IPS-NIHi7 (cell line): ENCODE measurements around the gene KCNA2.

Experiments used
- DNase-seq: peaks from one replicate; pipeline ENCODE4 v3.0.0; 2012; ENCODE audit warnings: mixed read lengths; ENCODE audit errors: extremely low spot score

Gene KCNA2

GRCh38 chr1:110605901-110606656 is at the start of gene KCNA2:
Gene KCNA2, minus strand, starts transcription at chr1:110606358. Its CDS starts 1,576 bp downstream, at chr1:110604782.
- DNase-seq: peak; percentile 88

- no peak for DNase-seq
These were observed 44.5 kb upstream of the KCNA2 start for GRCh38 chr1:110650609-110651008.

- no peak for DNase-seq
These were observed 42.3 kb upstream of the KCNA2 start for GRCh38 chr1:110648417-110648816.

- no peak for DNase-seq
These were observed 41.2 kb upstream of the KCNA2 start for GRCh38 chr1:110647254-110647891.

GRCh38 chr1:110645821-110646735 is 39.9 kb upstream of the KCNA2 start:
- DNase-seq: no peak

- DNase-seq: no peak
These were observed 39.1 kb upstream of the KCNA2 start for GRCh38 chr1:110645211-110645610.

GRCh38 chr1:110643879-110644472 is 37.8 kb upstream of the KCNA2 start:
- no peak for DNase-seq

GRCh38 chr1:110639724-110640386 is 33.7 kb upstream of the KCNA2 start:
- no peak for DNase-seq

- no peak for DNase-seq
These were observed 32.4 kb upstream of the KCNA2 start for GRCh38 chr1:110638556-110638955.

GRCh38 chr1:110638058-110638457 is 31.9 kb upstream of the KCNA2 start:
- DNase-seq: peak; percentile 22

- peak; percentile 20 for DNase-seq
These were observed 31.3 kb upstream of the KCNA2 start for GRCh38 chr1:110637475-110637874.

- no peak for DNase-seq
These were observed 30.2 kb upstream of the KCNA2 start for GRCh38 chr1:110636149-110636935.

- DNase-seq: no peak
These were observed 29.3 kb upstream of the KCNA2 start for GRCh38 chr1:110635434-110635833.

- no peak for DNase-seq
These were observed 28.5 kb upstream of the KCNA2 start for GRCh38 chr1:110634455-110635311.

- no peak for DNase-seq
These were observed 27.9 kb upstream of the KCNA2 start for GRCh38 chr1:110634086-110634454.

GRCh38 chr1:110633646-110634030 is 27.5 kb upstream of the KCNA2 start:
- DNase-seq: no peak

- DNase-seq: no peak
These were observed 25.9 kb upstream of the KCNA2 start for GRCh38 chr1:110631836-110632620.

GRCh38 chr1:110630839-110631663 is 24.9 kb upstream of the KCNA2 start:
- peak; percentile 91 for DNase-seq
